Astrocyte of the spinal cord (primary cell): ENCODE results near the gene EHMT1.

Experiments
- DNase-seq: peaks from one replicate; pipeline ENCODE4 v3.0.0; 2011; ENCODE audit warnings: low read depth, low spot score
- H3K4me3 ChIP-seq: 2 replicates; pipeline ENCODE4 v1.5.1; 2011; ENCODE audit warnings: low read depth, mild to moderate bottlenecking, low read length, moderate library complexity
- in situ Hi-C: cut with HindIII; loops from 2 replicates; pipeline ENCODE4 v1.10.0; 2017; ENCODE audit warnings: low sequenced_read_pairs
- TF ChIP-seq, protein P1 (sequence below): IDR thresholded peaks from 2 replicates; pipeline ENCODE4 v1.5.1; 2012; ENCODE audit warnings: low read depth, mild to moderate bottlenecking, low read length, inconsistent platforms

Gene EHMT1

DNA sequence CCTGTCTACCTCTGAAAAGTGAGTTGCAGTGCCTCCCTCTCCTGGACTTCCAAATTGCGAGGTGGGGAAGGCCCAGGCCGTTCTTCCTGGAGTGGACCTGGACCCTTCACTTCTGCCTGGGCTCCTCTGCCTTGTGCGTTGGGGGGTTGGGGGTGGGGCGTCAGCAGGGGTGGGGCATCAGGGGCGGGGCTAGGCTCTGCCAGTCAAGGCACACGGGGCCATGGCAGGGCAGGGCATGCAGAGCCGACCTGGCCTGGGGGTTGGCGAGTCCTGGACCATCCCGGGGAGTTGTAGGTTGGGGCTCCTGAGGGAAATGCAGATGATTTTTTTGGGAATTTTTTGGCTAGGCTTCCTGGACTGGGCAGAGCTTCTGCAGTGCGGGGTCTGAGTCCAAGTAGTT is 87.1 kb downstream of the EHMT1 start:
- H3K4me3 ChIP-seq = no peak overlapping the region
- no peak for DNase-seq
- TF ChIP-seq, protein P1, sequence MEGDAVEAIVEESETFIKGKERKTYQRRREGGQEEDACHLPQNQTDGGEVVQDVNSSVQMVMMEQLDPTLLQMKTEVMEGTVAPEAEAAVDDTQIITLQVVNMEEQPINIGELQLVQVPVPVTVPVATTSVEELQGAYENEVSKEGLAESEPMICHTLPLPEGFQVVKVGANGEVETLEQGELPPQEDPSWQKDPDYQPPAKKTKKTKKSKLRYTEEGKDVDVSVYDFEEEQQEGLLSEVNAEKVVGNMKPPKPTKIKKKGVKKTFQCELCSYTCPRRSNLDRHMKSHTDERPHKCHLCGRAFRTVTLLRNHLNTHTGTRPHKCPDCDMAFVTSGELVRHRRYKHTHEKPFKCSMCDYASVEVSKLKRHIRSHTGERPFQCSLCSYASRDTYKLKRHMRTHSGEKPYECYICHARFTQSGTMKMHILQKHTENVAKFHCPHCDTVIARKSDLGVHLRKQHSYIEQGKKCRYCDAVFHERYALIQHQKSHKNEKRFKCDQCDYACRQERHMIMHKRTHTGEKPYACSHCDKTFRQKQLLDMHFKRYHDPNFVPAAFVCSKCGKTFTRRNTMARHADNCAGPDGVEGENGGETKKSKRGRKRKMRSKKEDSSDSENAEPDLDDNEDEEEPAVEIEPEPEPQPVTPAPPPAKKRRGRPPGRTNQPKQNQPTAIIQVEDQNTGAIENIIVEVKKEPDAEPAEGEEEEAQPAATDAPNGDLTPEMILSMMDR = no peak
- in situ Hi-C loops = no loop called here

DNA sequence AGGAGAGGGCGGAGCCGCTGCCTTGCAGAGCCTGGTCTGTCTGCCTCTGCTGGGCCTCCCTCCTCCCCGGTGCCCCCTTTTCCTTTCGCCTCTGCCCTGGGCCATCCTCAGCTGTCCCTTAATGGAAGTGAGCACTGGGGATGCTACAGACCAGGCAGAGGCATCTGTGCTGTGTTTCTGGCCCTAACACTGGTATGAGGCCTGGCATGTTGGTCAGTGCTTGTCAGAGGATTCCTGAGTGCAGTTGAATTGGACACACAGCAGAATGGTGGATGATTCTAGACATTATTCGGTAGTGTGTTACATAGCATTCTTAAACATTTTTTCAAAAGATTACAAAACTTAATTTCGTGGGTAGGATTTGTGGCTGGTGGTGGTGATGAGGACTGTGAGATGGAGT is 88.6 kb downstream of the EHMT1 start:
- no peak overlapping the region for H3K4me3 ChIP-seq
- TF ChIP-seq, protein P1 = no peak
- in situ Hi-C loops = no loop called here
- no peak for DNase-seq

DNA sequence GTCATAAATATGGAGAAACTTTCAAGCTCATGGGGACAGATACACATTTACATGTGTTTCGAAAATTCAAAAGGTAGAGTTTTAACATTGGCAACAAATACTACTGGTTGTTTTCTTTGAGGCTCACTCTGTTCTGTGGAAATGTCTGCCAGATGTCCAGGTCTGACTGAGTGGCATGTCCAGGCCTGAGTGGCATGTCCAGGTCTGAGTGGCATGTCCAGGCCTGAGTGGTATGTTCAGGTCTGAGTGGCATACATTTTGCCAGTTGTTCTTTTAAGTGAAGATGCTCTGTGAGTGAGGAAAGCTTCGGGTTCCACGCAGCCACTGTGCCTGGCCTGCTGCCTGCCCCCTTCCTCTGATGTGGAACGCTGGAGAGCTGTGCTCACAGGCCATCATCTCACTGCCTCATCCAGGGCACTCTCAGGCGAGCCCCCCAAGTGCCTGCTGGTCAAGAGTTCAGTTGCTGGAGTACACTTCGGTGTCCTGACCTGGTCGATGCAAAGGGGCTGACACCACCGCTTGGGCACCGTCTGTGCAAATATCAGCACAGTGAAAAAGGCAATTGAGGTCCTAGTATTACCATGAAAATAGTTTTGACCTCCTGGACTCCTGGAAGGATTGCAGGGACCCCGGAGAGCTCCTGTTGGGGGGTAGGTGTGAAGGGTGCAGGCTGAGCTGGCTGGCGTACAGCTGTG is 89.9 kb downstream of the EHMT1 start:
- TF ChIP-seq, protein P1 = no peak
- no peak overlapping the region for H3K4me3 ChIP-seq
- DNase-seq = no peak
- in situ Hi-C loops = no loop called here

DNA sequence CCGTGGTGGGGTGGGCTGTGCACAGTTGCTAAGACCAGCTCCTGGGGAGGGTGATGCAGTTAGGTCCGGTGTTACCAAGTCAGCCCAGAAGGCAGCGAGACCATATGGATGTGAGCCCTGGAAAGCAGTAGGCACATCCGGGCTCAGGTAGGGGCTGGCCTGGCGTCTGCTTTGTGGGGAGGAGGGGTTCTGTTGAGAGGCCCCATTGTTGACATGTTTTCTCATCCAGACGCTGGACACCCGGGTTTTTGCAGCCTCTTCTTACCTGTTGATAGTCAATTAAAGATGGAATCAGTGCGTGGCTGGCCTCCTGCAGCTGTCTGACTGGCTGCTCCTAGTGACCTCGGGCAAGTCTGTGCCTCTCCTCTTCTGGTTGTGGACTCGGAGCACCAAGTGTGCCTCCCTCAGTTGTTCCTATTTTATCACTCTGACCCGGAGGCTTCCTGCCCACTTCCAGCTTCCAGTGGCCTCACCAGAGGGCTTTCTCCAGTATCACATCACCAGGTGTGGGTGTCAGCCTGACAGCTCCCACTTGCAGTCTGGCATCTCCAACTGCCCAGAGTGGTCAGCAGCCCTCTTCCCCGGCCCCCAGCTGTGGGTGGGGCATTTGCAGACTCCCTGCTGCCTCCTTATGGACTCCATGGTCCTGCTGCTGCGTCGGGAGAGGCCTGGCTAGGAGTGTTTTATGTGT is 90.8 kb downstream of the EHMT1 start:
- no peak for DNase-seq
- TF ChIP-seq, protein P1 = no peak
- in situ Hi-C loops = no loop called here
- H3K4me3 ChIP-seq = no peak overlapping the region

DNA sequence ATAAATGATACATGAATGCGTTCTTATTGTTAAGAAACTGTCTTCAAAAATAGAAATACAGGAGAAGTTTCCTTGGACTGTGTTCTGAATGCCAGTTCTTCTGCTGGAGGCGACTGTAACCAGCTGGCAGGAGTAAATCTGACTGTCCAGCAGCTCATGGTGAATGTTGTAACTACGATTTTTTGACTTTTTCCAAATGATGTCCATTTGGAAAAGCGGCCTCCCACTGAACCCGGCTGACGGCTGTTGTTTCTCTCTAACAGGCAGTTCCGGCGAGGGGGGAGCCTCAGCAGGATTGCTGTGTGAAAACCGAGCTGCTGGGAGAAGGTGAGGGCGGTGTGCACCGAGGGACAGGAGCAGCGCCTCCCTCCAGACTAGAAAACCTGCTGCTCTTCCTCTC is 91.9 kb downstream of the EHMT1 start:
- in situ Hi-C loops = no loop called here
- TF ChIP-seq, protein P1 = no peak
- no peak overlapping the region for H3K4me3 ChIP-seq
- no peak for DNase-seq

DNA sequence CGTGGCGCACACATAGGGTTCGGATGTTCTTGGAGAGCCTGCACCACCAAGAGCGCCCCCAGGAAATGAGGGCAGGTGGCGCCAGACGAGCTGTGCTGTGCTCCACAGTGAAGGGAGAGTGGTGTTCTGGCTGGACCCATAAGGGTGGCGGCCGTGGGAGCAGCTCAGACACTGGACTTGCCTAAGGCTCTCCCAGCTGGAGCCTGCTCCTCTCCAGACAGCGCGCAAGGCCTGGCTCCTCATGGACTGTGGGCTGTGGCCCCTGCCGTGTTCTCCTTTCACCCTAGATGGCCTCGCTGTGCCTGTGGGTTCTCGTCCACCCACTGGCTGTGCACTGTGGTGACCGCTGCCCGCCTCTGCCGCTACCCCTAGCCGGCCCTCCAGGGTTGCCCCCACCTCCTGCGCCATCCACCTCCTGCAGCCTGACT is 92.9 kb downstream of the EHMT1 start:
- in situ Hi-C loops = no loop called here
- H3K4me3 ChIP-seq = no peak overlapping the region
- TF ChIP-seq, protein P1 = no peak
- no peak for DNase-seq
